HepG2 (cell line): ENCODE results near the gene TTLL11. TPM values are rescaled to one million over a fixed set of nuclear protein-coding genes. Genes with fewer than 3 reads are reported as not detected.

Experiments
- ATRX ChIP-seq: sonication (generic); formaldehyde crosslinking; IDR thresholded peaks from 2 replicates; pipeline ENCODE4 v1.4.0; 2020; ENCODE audit warnings: missing genetic modification reagents, borderline replicate concordance
- BRCA1 ChIP-seq: sonication (generic); formaldehyde crosslinking; IDR thresholded peaks from 2 replicates; pipeline ENCODE4 v1.4.0; 2020; ENCODE audit warnings: missing genetic modification reagents
- CHD4 ChIP-seq: fragments of 200-600 bp; sonication (generic); IDR thresholded peaks from 2 replicates; pipeline ENCODE4 v1.7.0; 2017; ENCODE audit warnings: mild to moderate bottlenecking, low read length, borderline replicate concordance
- KLF9 ChIP-seq: IDR thresholded peaks from 2 replicates; pipeline ENCODE4 v1.6.1; 2016; ENCODE audit warnings: low read depth
- MAFF ChIP-seq: IDR thresholded peaks from 2 replicates; pipeline ENCODE4 v1.6.1; 2011; ENCODE audit warnings: low read depth, low read length, improper control_type of control experiment
- MYNN ChIP-seq: sonication (generic); formaldehyde crosslinking; IDR thresholded peaks from 2 replicates; pipeline ENCODE4 v1.4.0; 2020; ENCODE audit warnings: mild to moderate bottlenecking, low read depth, missing genetic modification reagents
- NRL ChIP-seq: sonication (generic); formaldehyde crosslinking; IDR thresholded peaks from 2 replicates; pipeline ENCODE4 v1.5.0; 2020; ENCODE audit warnings: missing genetic modification reagents, mild to moderate bottlenecking, moderate library complexity, borderline replicate concordance
- PTBP1 ChIP-seq: fragments of 200-400 bp; formaldehyde crosslinking; IDR thresholded peaks from 2 replicates; pipeline ENCODE4 v1.6.1; 2018; ENCODE audit warnings: low read length, low read depth; ENCODE audit not compliant: poor library complexity, severe bottlenecking
- SCMH1 ChIP-seq: sonication (generic); formaldehyde crosslinking; IDR thresholded peaks from 2 replicates; pipeline ENCODE4 v1.9.0; 2021; ENCODE audit warnings: missing genetic modification reagents, mild to moderate bottlenecking, borderline replicate concordance
- SMAD9 ChIP-seq: sonication (generic); formaldehyde crosslinking; IDR thresholded peaks from 2 replicates; pipeline ENCODE4 v1.5.1; 2020; ENCODE audit warnings: mild to moderate bottlenecking, missing genetic modification reagents
- SP5 ChIP-seq: IDR thresholded peaks from 2 replicates; pipeline ENCODE4 v1.6.1; 2016; ENCODE audit warnings: low read depth, borderline replicate concordance
- TBL1XR1 ChIP-seq: fragments of 150-350 bp; IDR thresholded peaks from 2 replicates; pipeline ENCODE4 v1.6.1; 2014; ENCODE audit warnings: borderline replicate concordance, low read length; ENCODE audit not compliant: partially characterized antibody
- ZNF550 ChIP-seq: sonication (generic); formaldehyde crosslinking; IDR thresholded peaks from 2 replicates; pipeline ENCODE4 v1.4.0; 2020; ENCODE audit warnings: mild to moderate bottlenecking, missing genetic modification reagents, borderline replicate concordance
- ZNF703 ChIP-seq: sonication (generic); formaldehyde crosslinking; IDR thresholded peaks from 2 replicates; pipeline ENCODE4 v1.5.1; 2020; ENCODE audit warnings: missing genetic modification reagents, mild to moderate bottlenecking, moderate library complexity, borderline replicate concordance
- ZNF782 ChIP-seq: sonication (generic); formaldehyde crosslinking; IDR thresholded peaks from 2 replicates; pipeline ENCODE4 v1.4.0; 2020; ENCODE audit warnings: missing genetic modification reagents, mild to moderate bottlenecking, borderline replicate concordance
- ZNF883 ChIP-seq: sonication (generic); formaldehyde crosslinking; IDR thresholded peaks from 2 replicates; pipeline ENCODE4 v1.5.1; 2020; ENCODE audit warnings: mild to moderate bottlenecking, missing genetic modification reagents; ENCODE audit errors: not compliant biosample characterization
- polyA plus RNA-seq, 8 experiments: library from polyadenylated mRNA; depleted of rRNA in 3 of 8; stranded (reverse) in 7 of 8; unstranded in 1 of 8; fragments of >200 nt; fragmentation: Illumina TruSeq in 4 of 8; extraction: Trizol in 4 of 8; gene quantifications; 2 replicates each; pipeline versions ENCODE4 v1.2.1 to v1.2.3, GENCODE V29; 2011 to 2016; ENCODE audit warnings: low read depth in 4 of 8, missing spikeins in 1 of 8, mixed read lengths in 1 of 8; ENCODE audit not compliant: insufficient read depth in 1 of 8
- total RNA-seq, 5 experiments: library from RNA; depleted of rRNA; stranded (reverse); fragments of >200 nt; fragmentation: Illumina TruSeq; extraction: Trizol; gene quantifications; 2 replicates each; pipeline ENCODE4 v1.2.3, GENCODE V29; 2016; ENCODE audit warnings: low read depth in 1 of 5
- TF ChIP-seq, protein P1 (sequence below): sonication (generic); formaldehyde crosslinking; IDR thresholded peaks from 2 replicates; pipeline ENCODE4 v1.8.1; 2023; ENCODE audit warnings: mild to moderate bottlenecking, missing genetic modification reagents, borderline replicate concordance
- TF ChIP-seq, protein P2 (sequence below): sonication (generic); formaldehyde crosslinking; IDR thresholded peaks from 2 replicates; pipeline ENCODE4 v1.5.0; 2020; ENCODE audit warnings: mild to moderate bottlenecking, missing genetic modification reagents, moderate library complexity
- TF ChIP-seq, protein P3 (sequence below): sonication (generic); formaldehyde crosslinking; IDR thresholded peaks from 2 replicates; pipeline ENCODE4 v1.9.0; 2021; ENCODE audit warnings: mild to moderate bottlenecking, missing genetic modification reagents

The TTLL11 gene
- total and polyA plus RNA-seq, 2 of the 13 experiments (the other 11 are each of a cell fraction or from before 2014, with no cell fraction given) = 4.5 to 5.2 TPM

GRCh38 chr9:121975801-121976277 is 117.3 kb downstream of the TTLL11 start (continued):
- TF ChIP-seq KLF9 = no peak
- TF ChIP-seq CHD4 = peak; percentile 25; the same call in 1 of the 2 replicates
- no peak for TF ChIP-seq ZNF550 (CRISPR knock-in tag)
- TF ChIP-seq SCMH1 = no peak
- TF ChIP-seq BRCA1 = no peak
- TF ChIP-seq, protein P1, sequence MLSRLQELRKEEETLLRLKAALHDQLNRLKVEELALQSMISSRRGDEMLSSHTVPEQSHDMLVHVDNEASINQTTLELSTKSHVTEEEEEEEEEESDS (CRISPR knock-in tag) = no peak
- no peak for TF ChIP-seq PTBP1
- TF ChIP-seq ZNF703 (CRISPR knock-in tag) = no peak; the same call in 1 of the 2 replicates
- no peak for TF ChIP-seq SP5 (CRISPR knock-in tag)
- no peak for TF ChIP-seq TBL1XR1
- no peak for TF ChIP-seq MAFF
- TF ChIP-seq, protein P2, sequence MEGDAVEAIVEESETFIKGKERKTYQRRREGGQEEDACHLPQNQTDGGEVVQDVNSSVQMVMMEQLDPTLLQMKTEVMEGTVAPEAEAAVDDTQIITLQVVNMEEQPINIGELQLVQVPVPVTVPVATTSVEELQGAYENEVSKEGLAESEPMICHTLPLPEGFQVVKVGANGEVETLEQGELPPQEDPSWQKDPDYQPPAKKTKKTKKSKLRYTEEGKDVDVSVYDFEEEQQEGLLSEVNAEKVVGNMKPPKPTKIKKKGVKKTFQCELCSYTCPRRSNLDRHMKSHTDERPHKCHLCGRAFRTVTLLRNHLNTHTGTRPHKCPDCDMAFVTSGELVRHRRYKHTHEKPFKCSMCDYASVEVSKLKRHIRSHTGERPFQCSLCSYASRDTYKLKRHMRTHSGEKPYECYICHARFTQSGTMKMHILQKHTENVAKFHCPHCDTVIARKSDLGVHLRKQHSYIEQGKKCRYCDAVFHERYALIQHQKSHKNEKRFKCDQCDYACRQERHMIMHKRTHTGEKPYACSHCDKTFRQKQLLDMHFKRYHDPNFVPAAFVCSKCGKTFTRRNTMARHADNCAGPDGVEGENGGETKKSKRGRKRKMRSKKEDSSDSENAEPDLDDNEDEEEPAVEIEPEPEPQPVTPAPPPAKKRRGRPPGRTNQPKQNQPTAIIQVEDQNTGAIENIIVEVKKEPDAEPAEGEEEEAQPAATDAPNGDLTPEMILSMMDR (CRISPR knock-in tag) = no peak
- no peak for TF ChIP-seq SMAD9
- TF ChIP-seq ZNF883 = no peak
- no peak for TF ChIP-seq MYNN (CRISPR knock-in tag)
- no peak; the same call in 1 of the 2 replicates for TF ChIP-seq ZNF782
- TF ChIP-seq, protein P3, sequence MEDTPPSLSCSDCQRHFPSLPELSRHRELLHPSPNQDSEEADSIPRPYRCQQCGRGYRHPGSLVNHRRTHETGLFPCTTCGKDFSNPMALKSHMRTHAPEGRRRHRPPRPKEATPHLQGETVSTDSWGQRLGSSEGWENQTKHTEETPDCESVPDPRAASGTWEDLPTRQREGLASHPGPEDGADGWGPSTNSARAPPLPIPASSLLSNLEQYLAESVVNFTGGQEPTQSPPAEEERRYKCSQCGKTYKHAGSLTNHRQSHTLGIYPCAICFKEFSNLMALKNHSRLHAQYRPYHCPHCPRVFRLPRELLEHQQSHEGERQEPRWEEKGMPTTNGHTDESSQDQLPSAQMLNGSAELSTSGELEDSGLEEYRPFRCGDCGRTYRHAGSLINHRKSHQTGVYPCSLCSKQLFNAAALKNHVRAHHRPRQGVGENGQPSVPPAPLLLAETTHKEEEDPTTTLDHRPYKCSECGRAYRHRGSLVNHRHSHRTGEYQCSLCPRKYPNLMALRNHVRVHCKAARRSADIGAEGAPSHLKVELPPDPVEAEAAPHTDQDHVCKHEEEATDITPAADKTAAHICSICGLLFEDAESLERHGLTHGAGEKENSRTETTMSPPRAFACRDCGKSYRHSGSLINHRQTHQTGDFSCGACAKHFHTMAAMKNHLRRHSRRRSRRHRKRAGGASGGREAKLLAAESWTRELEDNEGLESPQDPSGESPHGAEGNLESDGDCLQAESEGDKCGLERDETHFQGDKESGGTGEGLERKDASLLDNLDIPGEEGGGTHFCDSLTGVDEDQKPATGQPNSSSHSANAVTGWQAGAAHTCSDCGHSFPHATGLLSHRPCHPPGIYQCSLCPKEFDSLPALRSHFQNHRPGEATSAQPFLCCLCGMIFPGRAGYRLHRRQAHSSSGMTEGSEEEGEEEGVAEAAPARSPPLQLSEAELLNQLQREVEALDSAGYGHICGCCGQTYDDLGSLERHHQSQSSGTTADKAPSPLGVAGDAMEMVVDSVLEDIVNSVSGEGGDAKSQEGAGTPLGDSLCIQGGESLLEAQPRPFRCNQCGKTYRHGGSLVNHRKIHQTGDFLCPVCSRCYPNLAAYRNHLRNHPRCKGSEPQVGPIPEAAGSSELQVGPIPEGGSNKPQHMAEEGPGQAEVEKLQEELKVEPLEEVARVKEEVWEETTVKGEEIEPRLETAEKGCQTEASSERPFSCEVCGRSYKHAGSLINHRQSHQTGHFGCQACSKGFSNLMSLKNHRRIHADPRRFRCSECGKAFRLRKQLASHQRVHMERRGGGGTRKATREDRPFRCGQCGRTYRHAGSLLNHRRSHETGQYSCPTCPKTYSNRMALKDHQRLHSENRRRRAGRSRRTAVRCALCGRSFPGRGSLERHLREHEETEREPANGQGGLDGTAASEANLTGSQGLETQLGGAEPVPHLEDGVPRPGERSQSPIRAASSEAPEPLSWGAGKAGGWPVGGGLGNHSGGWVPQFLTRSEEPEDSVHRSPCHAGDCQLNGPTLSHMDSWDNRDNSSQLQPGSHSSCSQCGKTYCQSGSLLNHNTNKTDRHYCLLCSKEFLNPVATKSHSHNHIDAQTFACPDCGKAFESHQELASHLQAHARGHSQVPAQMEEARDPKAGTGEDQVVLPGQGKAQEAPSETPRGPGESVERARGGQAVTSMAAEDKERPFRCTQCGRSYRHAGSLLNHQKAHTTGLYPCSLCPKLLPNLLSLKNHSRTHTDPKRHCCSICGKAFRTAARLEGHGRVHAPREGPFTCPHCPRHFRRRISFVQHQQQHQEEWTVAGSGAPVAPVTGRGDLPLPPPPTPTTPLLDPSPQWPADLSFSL (CRISPR knock-in tag) = no peak
- TF ChIP-seq NRL (CRISPR knock-in tag) = no peak
- no peak for TF ChIP-seq ATRX
